DMS53 treated with DMSO at 0.1 percent for 48 hours (cell line): ENCODE data around the gene SBSN.

Source experiments
- DNase-seq: peaks from one replicate; lab custom pipeline; 2025; ENCODE audit not compliant: unreplicated experiment; lab: John Stamatoyannopoulos, UW

Gene SBSN

GRCh38 chr19:35533201-35533821 lies 5.2 kb upstream of the SBSN start, which contains the start of gene GAPDHS:
Gene GAPDHS, plus strand, starts transcription at chr19:35533456. Its CDS starts 72 bp downstream, at chr19:35533528.
- no peak for DNase-seq

GRCh38 chr19:35531291-35531690 lies 3.2 kb upstream of the SBSN start:
- no peak for DNase-seq

- DNase-seq = no peak
These were observed 1.4 kb upstream of the SBSN start for GRCh38 chr19:35529241-35530218.

DNA sequence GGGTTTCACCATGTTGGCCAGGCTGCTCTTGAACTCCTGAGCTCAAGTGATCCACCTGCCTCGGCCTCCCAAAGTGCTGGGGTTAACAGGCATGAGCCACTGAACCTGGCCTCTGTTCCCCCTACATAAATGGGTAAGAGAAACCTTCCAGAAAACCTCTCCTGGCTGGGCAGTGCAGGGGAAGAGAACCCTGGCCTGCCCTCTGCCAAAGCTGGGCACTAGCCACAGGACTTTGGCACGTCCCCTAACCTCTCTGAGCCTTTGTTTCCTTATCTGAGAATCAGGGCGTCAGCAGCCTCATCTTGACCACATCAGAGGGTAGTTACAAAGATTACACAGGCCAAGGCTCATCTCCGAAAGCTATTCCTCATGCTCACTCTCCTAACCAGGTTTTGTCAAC lies 2.2 kb downstream of the SBSN start:
- no peak for DNase-seq

- DNase-seq = no peak
These were observed 3.8 kb downstream of the SBSN start for GRCh38 chr19:35524181-35524837.

DNA sequence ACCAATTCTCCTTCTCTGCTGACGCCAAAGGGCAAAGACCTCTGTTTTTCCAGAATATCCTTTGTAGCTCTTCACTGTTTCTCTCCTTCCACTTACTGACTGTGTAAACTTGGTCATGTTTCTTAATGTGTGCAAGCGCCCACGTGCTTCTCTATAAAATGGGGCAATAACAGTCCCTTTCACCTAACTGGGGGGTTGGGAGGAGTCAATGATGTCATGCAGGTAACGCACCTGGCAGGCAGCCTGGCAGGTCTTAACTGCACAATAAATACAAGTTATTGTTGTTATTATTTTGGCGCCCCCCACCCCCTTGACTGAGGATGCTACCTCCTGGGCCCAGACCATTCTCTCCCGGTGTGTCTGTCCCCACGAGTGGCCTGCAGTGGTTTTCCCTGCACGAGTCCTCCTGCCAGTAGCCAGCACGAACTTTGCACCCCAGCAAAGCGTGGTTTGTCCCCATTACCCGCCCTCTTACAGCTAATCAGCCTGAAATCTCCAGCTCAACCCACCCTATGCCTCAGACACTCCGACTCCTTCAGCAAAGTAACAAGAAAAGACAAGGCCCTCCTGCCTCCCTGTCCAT lies 5.3 kb downstream of the SBSN start:
- DNase-seq = no peak

DNA sequence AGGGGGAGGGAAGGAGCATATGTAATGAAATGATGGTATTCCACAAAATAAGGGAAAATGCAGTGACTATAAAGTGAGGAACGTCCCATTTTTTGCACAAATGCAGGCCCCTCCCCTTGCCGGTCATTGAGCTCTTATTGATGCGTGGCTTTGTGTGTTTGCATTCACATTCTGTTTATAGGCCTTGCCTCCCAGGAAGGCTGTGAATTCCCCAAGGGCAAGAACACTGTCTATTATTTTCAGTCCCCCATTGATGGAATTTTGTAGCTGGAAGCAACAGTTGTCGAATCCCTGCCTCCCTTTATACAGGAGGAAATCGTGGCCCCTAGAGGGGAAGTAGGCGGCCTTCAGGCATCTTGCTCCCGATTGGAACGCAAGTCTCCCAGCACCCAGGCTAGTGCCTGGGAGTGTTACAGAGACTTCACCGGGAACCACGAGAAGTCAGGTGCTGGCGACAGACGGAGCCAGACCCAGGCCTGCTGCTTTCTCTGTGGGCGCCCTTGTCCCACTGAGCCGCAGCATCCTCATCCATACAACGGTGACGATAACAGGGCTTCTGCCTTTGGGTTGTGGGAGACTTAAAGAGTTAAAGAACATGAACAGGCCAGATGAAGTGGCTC lies 6.9 kb downstream of the SBSN start:
- DNase-seq = no peak

DNA sequence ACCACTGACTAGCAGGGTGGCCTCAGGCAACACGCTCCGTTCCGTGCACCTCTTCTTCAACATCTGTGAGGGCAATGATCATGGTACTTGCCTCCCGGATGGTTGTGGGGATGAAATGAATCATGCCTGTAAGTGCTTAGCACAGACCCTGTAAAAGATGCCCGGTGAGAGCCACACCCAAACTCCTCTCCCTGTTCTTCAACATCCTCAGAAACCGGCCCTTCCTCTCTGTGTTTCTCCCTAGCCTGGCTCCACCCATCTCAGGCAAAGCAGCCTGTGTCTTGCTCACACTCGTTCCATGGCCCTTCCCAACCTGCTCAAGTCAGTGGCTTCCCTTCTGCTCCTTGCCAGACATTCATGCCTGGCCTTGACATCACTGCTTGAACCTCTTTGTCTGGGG lies 8.8 kb downstream of the SBSN start:
- no peak for DNase-seq

- no peak for DNase-seq
These were observed 9.8 kb downstream of the SBSN start for GRCh38 chr19:35518313-35518712.

- DNase-seq = no peak
These were observed 10.8 kb downstream of the SBSN start for GRCh38 chr19:35517342-35517741.

DNA sequence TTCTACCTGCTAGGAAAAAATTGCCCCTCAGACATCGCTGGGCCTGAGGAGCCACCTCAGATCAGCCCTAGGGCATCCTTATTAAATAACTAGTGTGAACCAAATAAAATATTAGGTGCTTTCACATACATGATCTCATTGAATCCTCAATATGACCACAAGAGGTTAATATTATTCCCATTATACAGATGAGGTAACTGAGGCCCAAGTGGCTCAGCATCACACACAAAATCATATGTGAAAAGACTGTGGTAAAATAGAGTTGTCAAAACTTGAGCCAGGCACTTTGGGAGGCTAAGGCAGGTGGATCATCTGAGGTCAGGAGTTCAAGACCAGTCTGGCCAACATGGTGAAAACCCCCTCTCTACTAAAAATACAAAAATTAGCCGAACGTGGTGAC lies 11.8 kb downstream of the SBSN start:
- DNase-seq = no peak

DNA sequence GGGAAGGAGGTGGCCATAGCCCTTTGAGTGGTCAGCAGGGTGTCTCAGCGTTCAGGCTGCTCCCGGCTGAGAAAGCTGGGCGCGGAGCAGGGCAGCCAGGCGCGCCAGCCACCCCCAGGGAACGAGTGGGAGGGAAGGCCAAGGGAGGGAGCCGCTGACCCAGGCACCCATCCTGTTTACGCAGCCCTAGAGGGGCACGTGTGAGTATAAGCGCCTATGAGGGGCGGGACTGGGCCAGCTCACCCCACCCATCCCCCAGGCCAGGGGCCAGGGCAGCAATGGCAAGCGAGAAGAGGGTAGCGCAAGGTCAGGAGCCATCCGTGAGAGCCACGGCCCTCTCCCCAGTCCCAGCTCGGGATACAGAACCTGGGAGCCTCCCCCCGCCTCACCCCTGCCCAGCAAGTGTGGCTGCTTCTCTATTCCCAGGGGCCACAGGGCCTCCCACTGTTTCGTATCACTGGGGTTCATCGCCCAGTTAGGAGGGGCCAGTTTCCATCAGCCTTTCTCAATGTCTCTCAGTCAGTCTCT lies 13.8 kb downstream of the SBSN start:
- no peak for DNase-seq

DNA sequence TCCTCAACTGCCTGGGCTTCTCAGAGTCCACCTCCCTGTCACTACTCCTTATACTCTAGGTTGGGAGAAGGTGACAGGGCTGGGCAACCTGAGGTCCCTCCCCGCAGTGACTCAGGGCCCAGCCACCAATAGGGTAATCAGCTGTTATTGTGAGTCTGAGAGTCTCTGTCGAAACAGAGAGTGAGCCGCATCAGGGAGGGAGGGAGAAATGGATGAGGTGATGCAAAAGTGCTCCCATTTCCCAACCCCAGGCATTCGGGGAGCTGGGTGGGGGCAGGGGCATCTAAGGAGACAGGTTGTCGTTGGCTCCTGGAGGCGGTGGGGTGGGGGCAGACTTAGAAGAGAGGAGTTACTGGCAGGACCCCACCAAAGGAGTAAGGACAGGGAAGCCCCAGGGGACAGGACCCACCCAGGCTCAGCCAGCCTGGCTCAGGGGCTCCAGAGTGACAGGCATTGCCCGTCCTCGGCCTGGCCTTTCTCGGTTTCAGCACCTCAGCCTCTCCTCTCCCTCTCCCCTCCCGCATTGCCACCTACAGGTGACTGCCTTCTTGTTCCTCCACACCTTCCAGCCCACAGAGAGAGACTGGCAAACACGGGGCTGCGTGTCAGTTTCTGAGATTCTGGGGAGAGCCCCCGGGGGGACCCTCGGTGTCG lies 14.4 kb downstream of the SBSN start, which contains the start of gene DMKN:
DMKN (minus strand) TSS at position 22 of the 654 bp plus-strand sequence. CDS start 174 bp downstream, outside the sequence.
- no peak for DNase-seq

DNA sequence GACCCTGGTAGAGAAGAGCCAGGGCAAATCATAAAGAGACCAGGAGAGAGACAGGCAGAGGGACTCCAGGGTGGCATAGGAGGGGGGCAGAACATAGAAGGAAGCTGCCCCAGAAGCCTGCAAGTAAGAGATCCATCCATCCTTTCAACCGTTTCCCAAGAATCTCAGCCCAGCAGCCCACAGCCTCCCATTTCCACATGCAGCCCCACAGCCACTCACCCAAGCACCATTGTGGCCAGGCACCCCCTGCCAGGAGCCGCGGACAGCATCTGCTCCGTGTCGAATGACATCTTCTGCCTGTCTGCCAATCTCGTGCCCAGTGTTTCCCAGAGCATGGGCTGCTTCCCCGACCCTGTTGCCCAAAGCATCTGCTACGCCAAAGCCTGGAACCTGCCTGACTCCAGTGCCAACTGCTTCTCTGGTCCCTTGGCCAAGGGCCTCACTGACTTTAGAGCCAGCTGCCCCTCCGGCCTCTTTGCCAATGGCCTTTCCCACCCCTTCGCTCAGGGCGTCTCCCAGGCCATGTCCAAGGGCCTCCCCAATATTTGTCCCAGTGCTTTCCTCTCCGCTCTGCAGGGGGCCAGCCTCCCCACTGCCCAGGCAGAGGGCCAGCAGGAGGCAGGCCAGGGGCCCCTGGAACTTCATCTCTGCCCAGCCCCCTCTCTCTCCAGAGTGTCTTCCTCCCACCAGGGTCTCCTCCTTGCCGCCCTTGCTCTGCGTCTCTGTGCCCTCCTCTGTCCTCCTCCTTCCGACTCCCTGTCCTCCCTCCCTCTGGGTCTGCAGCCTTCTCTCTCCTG lies 15.1 kb downstream of the SBSN start:
- DNase-seq = no peak

GRCh38 chr19:35511337-35511736 lies 16.8 kb downstream of the SBSN start:
- DNase-seq = no peak

GRCh38 chr19:35510626-35510964 lies 17.5 kb downstream of the SBSN start:
- no peak for DNase-seq

- DNase-seq = peak; percentile 55
These were observed 18.1 kb downstream of the SBSN start for GRCh38 chr19:35509861-35510625.

GRCh38 chr19:35509018-35509652 lies 19.0 kb downstream of the SBSN start:
- no peak for DNase-seq
